Osteoblast (primary cell): ENCODE data around the gene TBX2. TPM values are rescaled to one million over a fixed set of nuclear protein-coding genes. Genes with fewer than 3 reads are reported as not detected.
A peak's percentile ranks its signal among the peaks of the same experiment; 100 is the strongest.

Experiments
- DNase-seq: peaks from one replicate; pipeline ENCODE4 v3.0.0; 2011; ENCODE audit warnings: low spot score, mixed read lengths; ENCODE audit not compliant: insufficient read length; ENCODE audit errors: missing footprints
- H2AFZ ChIP-seq: 2 replicates; pipeline ENCODE4 v1.6.0; 2011; ENCODE audit warnings: mild to moderate bottlenecking, low read length
- H3K27ac ChIP-seq: 2 replicates; pipeline ENCODE4 v1.5.1; 2011; ENCODE audit warnings: mild to moderate bottlenecking, low read depth, low read length, moderate library complexity
- H3K27me3 ChIP-seq: 2 replicates; pipeline ENCODE4 v1.6.0; 2012; ENCODE audit warnings: mild to moderate bottlenecking, control low read depth, inconsistent platforms, low read length, moderate library complexity; ENCODE audit not compliant: insufficient read depth
- H3K36me3 ChIP-seq: 2 replicates; pipeline ENCODE4 v1.5.1; 2011; ENCODE audit warnings: mild to moderate bottlenecking, low read length, control low read depth, moderate library complexity; ENCODE audit not compliant: insufficient read depth
- H3K4me1 ChIP-seq: 2 replicates; pipeline ENCODE4 v1.5.1; 2011; ENCODE audit warnings: mild to moderate bottlenecking, low read length, control low read depth, moderate library complexity; ENCODE audit not compliant: insufficient read depth
- H3K4me2 ChIP-seq: 2 replicates; pipeline ENCODE4 v1.6.0; 2011; ENCODE audit warnings: mild to moderate bottlenecking, low read length; ENCODE audit not compliant: insufficient read depth
- H3K4me3 ChIP-seq: fragments of 200-600 bp; sonication (generic); 3 replicates; pipeline ENCODE4 v1.5.1; 2012; ENCODE audit warnings: mild to moderate bottlenecking, low read length, inconsistent platforms; ENCODE audit not compliant: insufficient read depth
- H3K79me2 ChIP-seq: 2 replicates; pipeline ENCODE4 v1.6.0; 2012; ENCODE audit warnings: mild to moderate bottlenecking, low read length, control low read depth, inconsistent platforms; ENCODE audit not compliant: insufficient read depth
- H3K9me3 ChIP-seq: 2 replicates; pipeline ENCODE4 v1.5.1; 2011; ENCODE audit warnings: low read depth, low read length, control low read depth
- H4K20me1 ChIP-seq: 2 replicates; pipeline ENCODE4 v1.6.0; 2012; ENCODE audit warnings: mild to moderate bottlenecking, low read length, control low read depth; ENCODE audit not compliant: insufficient read depth
- total RNA-seq: library from RNA; depleted of rRNA; stranded (reverse); fragments of >200 nt; gene quantifications from 2 replicates; pipeline ENCODE4 v1.2.3, GENCODE V29; 2012
- TF ChIP-seq, protein P1 (sequence below): IDR thresholded peaks from 2 replicates; pipeline ENCODE4 v1.5.1; 2011; ENCODE audit warnings: mild to moderate bottlenecking, low read depth, low read length, moderate library complexity; ENCODE audit errors: extremely low read depth

Gene TBX2
- total RNA-seq, 1 donor = 11.6 TPM

DNA sequence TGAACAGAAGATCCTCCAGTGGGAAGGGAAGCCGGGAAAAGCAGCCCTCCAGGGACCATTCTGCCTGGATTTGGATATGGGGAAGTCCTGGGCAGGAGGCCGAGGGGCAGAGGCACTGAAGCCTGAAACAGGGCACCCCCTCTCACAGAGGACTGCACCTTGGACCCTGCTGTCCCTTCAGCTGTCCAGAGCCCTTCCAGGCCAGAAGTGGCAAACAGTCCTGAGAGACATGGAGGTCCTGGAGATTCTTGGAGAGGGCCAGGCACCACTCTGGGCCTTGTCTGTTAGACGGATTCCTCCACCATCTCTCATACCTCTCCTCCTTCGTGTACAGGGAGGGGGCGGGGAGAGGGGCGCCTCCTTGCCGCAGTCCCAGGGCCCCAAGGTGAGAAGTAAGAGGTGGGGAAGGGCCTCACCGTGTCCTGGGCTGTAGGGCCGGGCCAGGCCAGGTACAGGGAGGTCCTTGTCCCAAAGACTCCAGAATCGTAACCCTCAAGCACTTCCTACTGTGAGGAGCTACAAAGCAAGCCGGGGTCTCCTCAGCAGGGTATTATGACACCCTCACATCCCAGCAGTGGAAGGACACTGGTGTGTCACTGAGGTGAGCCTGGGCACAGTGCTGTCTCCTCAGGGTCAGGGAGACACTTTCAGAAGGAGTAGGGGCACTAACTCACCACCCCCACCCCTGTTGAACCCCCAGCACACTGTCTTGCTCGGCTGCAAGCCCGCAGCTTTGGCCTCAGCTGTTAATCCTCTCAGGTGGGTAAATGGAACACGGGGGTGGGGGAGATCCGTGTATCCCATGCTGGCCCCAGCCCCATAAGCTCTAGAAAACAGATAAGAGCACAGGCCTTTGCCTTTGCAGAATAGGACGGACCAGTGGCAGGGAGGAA lies 16.6 kb upstream of the TBX2 start:
- Histone ChIP-seq H3K4me3 (no peak overlapping the region), H3K79me2 (no peaks in the 10 kb centered on the region), H3K27me3 (no peaks in the 10 kb centered on the region), H3K27ac (no peak overlapping the region), H3K4me1 (no peaks in the 10 kb centered on the region), H3K9me3 (no peaks in the 10 kb centered on the region), H3K4me2 (no peak overlapping the region), H4K20me1 (no peaks in the 10 kb centered on the region), H3K36me3 (no peaks in the 10 kb centered on the region), H2AFZ (no peak overlapping the region)
- DNase-seq = peak; percentile 22
- TF ChIP-seq, protein P1, sequence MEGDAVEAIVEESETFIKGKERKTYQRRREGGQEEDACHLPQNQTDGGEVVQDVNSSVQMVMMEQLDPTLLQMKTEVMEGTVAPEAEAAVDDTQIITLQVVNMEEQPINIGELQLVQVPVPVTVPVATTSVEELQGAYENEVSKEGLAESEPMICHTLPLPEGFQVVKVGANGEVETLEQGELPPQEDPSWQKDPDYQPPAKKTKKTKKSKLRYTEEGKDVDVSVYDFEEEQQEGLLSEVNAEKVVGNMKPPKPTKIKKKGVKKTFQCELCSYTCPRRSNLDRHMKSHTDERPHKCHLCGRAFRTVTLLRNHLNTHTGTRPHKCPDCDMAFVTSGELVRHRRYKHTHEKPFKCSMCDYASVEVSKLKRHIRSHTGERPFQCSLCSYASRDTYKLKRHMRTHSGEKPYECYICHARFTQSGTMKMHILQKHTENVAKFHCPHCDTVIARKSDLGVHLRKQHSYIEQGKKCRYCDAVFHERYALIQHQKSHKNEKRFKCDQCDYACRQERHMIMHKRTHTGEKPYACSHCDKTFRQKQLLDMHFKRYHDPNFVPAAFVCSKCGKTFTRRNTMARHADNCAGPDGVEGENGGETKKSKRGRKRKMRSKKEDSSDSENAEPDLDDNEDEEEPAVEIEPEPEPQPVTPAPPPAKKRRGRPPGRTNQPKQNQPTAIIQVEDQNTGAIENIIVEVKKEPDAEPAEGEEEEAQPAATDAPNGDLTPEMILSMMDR = no peak

DNA sequence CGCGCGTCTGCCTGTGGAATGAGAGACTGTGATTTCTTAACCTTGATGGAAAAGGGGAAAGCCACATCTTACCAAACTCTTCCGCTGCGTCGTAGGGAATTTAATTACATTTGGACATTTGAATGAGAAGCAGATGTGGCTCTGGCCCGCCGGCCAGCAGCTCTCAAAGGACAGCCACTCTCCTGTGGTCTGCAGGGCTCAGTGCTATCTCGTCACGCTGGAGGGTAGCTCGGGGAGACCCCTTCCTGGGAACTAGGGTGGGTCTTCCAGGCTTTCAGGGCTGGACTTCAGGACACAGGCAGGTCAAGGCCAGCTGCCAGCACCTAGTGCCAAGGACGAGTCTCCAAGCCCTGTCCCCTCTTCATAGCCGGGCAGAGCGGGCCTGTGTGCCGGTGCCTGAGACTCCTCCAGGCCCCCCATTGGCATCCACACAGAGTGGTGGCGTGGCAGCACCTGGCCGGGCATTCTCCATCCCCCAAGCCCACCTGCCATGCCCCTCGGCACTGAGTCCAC lies 15.9 kb upstream of the TBX2 start:
- Histone ChIP-seq H3K79me2 (no peaks in the 10 kb centered on the region), H3K4me1 (no peaks in the 10 kb centered on the region), H2AFZ (no peak overlapping the region), H3K9me3 (no peaks in the 10 kb centered on the region), H3K4me3 (no peak overlapping the region), H3K36me3 (no peaks in the 10 kb centered on the region), H3K27ac (no peak overlapping the region), H3K27me3 (no peaks in the 10 kb centered on the region), H4K20me1 (no peaks in the 10 kb centered on the region), H3K4me2 (no peak overlapping the region)
- DNase-seq = peak; percentile 48
- TF ChIP-seq, protein P1 = no peak

DNA sequence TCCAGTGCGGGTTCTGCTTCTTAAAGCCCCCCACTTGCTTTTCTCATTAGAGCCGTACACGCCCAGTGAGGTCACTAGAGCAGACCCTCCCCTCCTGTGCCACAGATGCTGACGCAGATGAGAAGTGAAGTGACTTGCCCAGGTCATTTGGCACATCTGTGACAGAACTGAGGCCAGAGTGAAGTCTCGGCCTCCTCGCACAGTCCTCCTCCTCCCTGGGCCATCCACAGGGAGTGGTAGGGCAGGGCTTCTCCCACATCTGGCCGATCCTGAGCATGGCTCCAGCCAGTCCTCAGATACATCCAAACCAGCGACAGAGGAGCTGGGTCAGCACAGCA lies 15.3 kb upstream of the TBX2 start:
- Histone ChIP-seq H3K4me1 (no peaks in the 10 kb centered on the region), H3K4me3 (no peak overlapping the region), H4K20me1 (no peaks in the 10 kb centered on the region), H3K4me2 (no peak overlapping the region), H3K27ac (no peak overlapping the region), H3K9me3 (no peaks in the 10 kb centered on the region), H2AFZ (no peak overlapping the region), H3K36me3 (no peaks in the 10 kb centered on the region), H3K27me3 (no peaks in the 10 kb centered on the region), H3K79me2 (no peaks in the 10 kb centered on the region)
- peak; percentile 78 for DNase-seq
- TF ChIP-seq, protein P1 = no peak
